Muscle layer of duodenum (tissue), 2 donors: Measurements from ENCODE around the gene GSDME.

Experiments
- H3K27ac ChIP-seq: one replicate; pipeline ENCODE4 v1.7.0; 2013; ENCODE audit warnings: mild to moderate bottlenecking, low read length
- H3K27me3 ChIP-seq: one replicate; pipeline ENCODE4 v1.7.0; 2013; ENCODE audit warnings: low read depth, mild to moderate bottlenecking, control low read depth, low read length
- H3K36me3 ChIP-seq, 2 donors: one replicate each; pipeline ENCODE4 v1.7.0; 2013; ENCODE audit warnings: low read length in 2 of 2, control low read depth in 1 of 2, mild to moderate bottlenecking in 1 of 2; ENCODE audit not compliant: insufficient read depth in 2 of 2, control insufficient read depth in 1 of 2
- H3K4me1 ChIP-seq, 2 donors: one replicate each; pipeline ENCODE4 v1.7.0; 2013; ENCODE audit warnings: low read length in 2 of 2, mild to moderate bottlenecking in 2 of 2, control low read depth in 1 of 2, moderate library complexity in 1 of 2; ENCODE audit not compliant: insufficient read depth in 2 of 2, control insufficient read depth in 1 of 2
- H3K4me3 ChIP-seq, 2 donors: one replicate each; pipeline ENCODE4 v1.7.0; 2013; ENCODE audit warnings: low read length in 2 of 2, low read depth in 1 of 2, mild to moderate bottlenecking in 1 of 2
- H3K9me3 ChIP-seq, 2 donors: one replicate each; pipeline ENCODE4 v1.7.0; 2013; ENCODE audit warnings: low read length in 2 of 2, control low read depth in 1 of 2, mild to moderate bottlenecking in 1 of 2; ENCODE audit not compliant: control insufficient read depth in 1 of 2
- donor health status: healthy.

Gene GSDME

GRCh38 chr7:24788961-24789576 lies 31.8 kb upstream of the GSDME start:
- H3K4me3 ChIP-seq = no peak overlapping the region

GRCh38 chr7:24788075-24788474 lies 30.8 kb upstream of the GSDME start:
- Histone ChIP-seq H3K9me3 (peaks cover 0 to 5% of the 10 kb centered on the region in 2 donors), H3K36me3 (no peaks in the 10 kb centered on the region), H3K27me3 (no peaks in the 10 kb centered on the region), H3K27ac (no peak overlapping the region), H3K4me3 (no peak overlapping the region), H3K4me1 (no peaks in the 10 kb centered on the region)

More at GRCh38 chr7:24788961-24789576, 31.8 kb upstream of the GSDME start:
- Histone ChIP-seq H3K4me1 (no peaks in the 10 kb centered on the region), H3K27ac (no peak overlapping the region), H3K36me3 (no peaks in the 10 kb centered on the region), H3K27me3 (no peaks in the 10 kb centered on the region), H3K9me3 (no peaks in the 10 kb centered on the region)

- Histone ChIP-seq H3K27me3 (no peaks in the 10 kb centered on the region), H3K27ac (no peak overlapping the region), H3K4me1 (no peaks in the 10 kb centered on the region)
These were observed 29.7 kb upstream of the GSDME start for GRCh38 chr7:24786941-24787340.

GRCh38 chr7:24786306-24786705 lies 29.0 kb upstream of the GSDME start:
- peaks cover 0 to 5% of the 10 kb centered on the region in 2 donors for H3K9me3 ChIP-seq
- H3K4me1 ChIP-seq = no peaks in the 10 kb centered on the region
- no peak overlapping the region for H3K27ac ChIP-seq
- no peaks in the 10 kb centered on the region for H3K36me3 ChIP-seq
- no peaks in the 10 kb centered on the region for H3K27me3 ChIP-seq
- no peak overlapping the region for H3K4me3 ChIP-seq

More at GRCh38 chr7:24786941-24787340, 29.7 kb upstream of the GSDME start:
- no peak overlapping the region for H3K4me3 ChIP-seq
- H3K9me3 ChIP-seq = peaks cover 0 to 5% of the 10 kb centered on the region in 2 donors
- no peaks in the 10 kb centered on the region for H3K36me3 ChIP-seq

GRCh38 chr7:24784277-24784676 lies 27.0 kb upstream of the GSDME start:
- H3K4me1 ChIP-seq = no peaks in the 10 kb centered on the region
- H3K4me3 ChIP-seq = no peak overlapping the region
- H3K9me3 ChIP-seq = peaks cover 0 to 5% of the 10 kb centered on the region in 2 donors
- H3K36me3 ChIP-seq = no peaks in the 10 kb centered on the region
- no peak overlapping the region for H3K27ac ChIP-seq
- no peaks in the 10 kb centered on the region for H3K27me3 ChIP-seq

- H3K27me3 ChIP-seq = no peaks in the 10 kb centered on the region
- H3K27ac ChIP-seq = no peak overlapping the region
- H3K4me3 ChIP-seq = no peak overlapping the region
- H3K9me3 ChIP-seq = peaks cover 0 to 5% of the 10 kb centered on the region in 2 donors
- no peaks in the 10 kb centered on the region for H3K36me3 ChIP-seq
- H3K4me1 ChIP-seq = no peaks in the 10 kb centered on the region
These were observed 26.4 kb upstream of the GSDME start for GRCh38 chr7:24783698-24784097.

GRCh38 chr7:24781106-24781505 lies 23.8 kb upstream of the GSDME start:
- Histone ChIP-seq H3K4me1 (no peaks in the 10 kb centered on the region), H3K36me3 (no peaks in the 10 kb centered on the region), H3K27me3 (no peaks in the 10 kb centered on the region), H3K4me3 (no peak overlapping the region), H3K9me3 (peaks cover 0 to 5% of the 10 kb centered on the region in 2 donors), H3K27ac (no peak overlapping the region)

- Histone ChIP-seq H3K36me3 (no peaks in the 10 kb centered on the region), H3K9me3 (peaks cover 0 to 5% of the 10 kb centered on the region in 2 donors), H3K4me1 (no peaks in the 10 kb centered on the region), H3K4me3 (no peak overlapping the region), H3K27me3 (no peaks in the 10 kb centered on the region), H3K27ac (no peak overlapping the region)
These were observed 22.0 kb upstream of the GSDME start for GRCh38 chr7:24779283-24779655.

- H3K36me3 ChIP-seq = no peaks in the 10 kb centered on the region
- H3K4me1 ChIP-seq = no peaks in the 10 kb centered on the region
- H3K9me3 ChIP-seq = peaks cover 0 to 5% of the 10 kb centered on the region in 2 donors
- H3K4me3 ChIP-seq = no peak overlapping the region
- no peak overlapping the region for H3K27ac ChIP-seq
- no peaks in the 10 kb centered on the region for H3K27me3 ChIP-seq
These were observed 21.4 kb upstream of the GSDME start for GRCh38 chr7:24778543-24779282.

GRCh38 chr7:24777806-24778205 lies 20.5 kb upstream of the GSDME start:
- Histone ChIP-seq H3K4me1 (no peaks in the 10 kb centered on the region), H3K27me3 (no peaks in the 10 kb centered on the region), H3K36me3 (no peaks in the 10 kb centered on the region), H3K9me3 (no peaks in the 10 kb centered on the region), H3K4me3 (no peak overlapping the region), H3K27ac (no peak overlapping the region)

GRCh38 chr7:24773646-24774045 lies 16.4 kb upstream of the GSDME start:
- H3K27me3 ChIP-seq = no peaks in the 10 kb centered on the region
- no peaks in the 10 kb centered on the region for H3K36me3 ChIP-seq
- H3K9me3 ChIP-seq = no peaks in the 10 kb centered on the region
- no peak overlapping the region for H3K27ac ChIP-seq
- no peak overlapping the region for H3K4me3 ChIP-seq
- H3K4me1 ChIP-seq = no peaks in the 10 kb centered on the region
